DMS79 treated with DMSO at 0.1 percent for 48 hours (cell line): ENCODE data around the gene NSG2.
"Not testable (repeated sequence)": the region's sequence is repeated elsewhere in the genome, so short reads cannot be mapped to it uniquely, and the experiment has no call there.

Experiments used
- DNase-seq: peaks from one replicate; lab custom pipeline; 2025; lab: John Stamatoyannopoulos, UW

The NSG2 gene

GRCh38 chr5:174102574-174102973, 57.1 kb downstream of the NSG2 start:
- not testable (repeated sequence) for DNase-seq

GRCh38 chr5:174106997-174107655, 61.6 kb downstream of the NSG2 start:
- no peak for DNase-seq

- no peak for DNase-seq
Observed at GRCh38 chr5:174108745-174109144, 63.2 kb downstream of the NSG2 start.

GRCh38 chr5:174109698-174110260, 64.3 kb downstream of the NSG2 start:
- no peak for DNase-seq

- no peak for DNase-seq
Observed at GRCh38 chr5:174110310-174110709, 64.8 kb downstream of the NSG2 start.

GRCh38 chr5:174111287-174111973, 65.9 kb downstream of the NSG2 start:
- no peak for DNase-seq

GRCh38 chr5:174115226-174115625, 69.7 kb downstream of the NSG2 start:
- DNase-seq, result no peak

- no peak for DNase-seq
Observed at GRCh38 chr5:174118823-174119467, 73.4 kb downstream of the NSG2 start.

- no peak for DNase-seq
Observed at GRCh38 chr5:174119468-174119881, 74.0 kb downstream of the NSG2 start.

GRCh38 chr5:174120401-174121005, 75.0 kb downstream of the NSG2 start:
- DNase-seq, result no peak

GRCh38 chr5:174134545-174134944, 89.0 kb downstream of the NSG2 start:
- DNase-seq, result no peak

- DNase-seq, result no peak
Observed at GRCh38 chr5:174139623-174140022, 94.1 kb downstream of the NSG2 start.

GRCh38 chr5:174140452-174141020, 95.0 kb downstream of the NSG2 start:
- no peak for DNase-seq

GRCh38 chr5:174141398-174141797, 95.9 kb downstream of the NSG2 start:
- DNase-seq, result no peak

- DNase-seq, result no peak
Observed at GRCh38 chr5:174145091-174145490, 99.6 kb downstream of the NSG2 start.

GRCh38 chr5:174145821-174146220, 100.3 kb downstream of the NSG2 start:
- no peak for DNase-seq

- DNase-seq, result no peak
Observed at GRCh38 chr5:174146556-174146955, 101.0 kb downstream of the NSG2 start.

- DNase-seq, result not testable (repeated sequence)
Observed at GRCh38 chr5:174147012-174147411, 101.5 kb downstream of the NSG2 start.

GRCh38 chr5:174147551-174147950, 102.0 kb downstream of the NSG2 start:
- DNase-seq, result no peak

GRCh38 chr5:174148721-174149120, 103.2 kb downstream of the NSG2 start:
- no peak for DNase-seq

- no peak for DNase-seq
Observed at GRCh38 chr5:174149426-174149825, 103.9 kb downstream of the NSG2 start.

- DNase-seq, result no peak
Observed at GRCh38 chr5:174149989-174150388, 104.5 kb downstream of the NSG2 start.
